Left forelimb (tissue), 1 donor: ENCODE measurements around the gene CACNA2D3.
"Not testable (repeated sequence)": the region's sequence is repeated elsewhere in the genome, so short reads cannot be mapped to it uniquely, and the experiment has no call there.

Experiments used
- DNase-seq: peaks from one replicate; pipeline ENCODE4 v3.0.0-alpha.2; 2018; ENCODE audit warnings: low spot score

CACNA2D3 gene

GRCh38 chr3:55078876-55079275 is 956.5 kb downstream of the CACNA2D3 start:
- no peak for DNase-seq

- DNase-seq, result no peak
Measured at GRCh38 chr3:55085231-55085630, 962.9 kb downstream of the CACNA2D3 start.

GRCh38 chr3:55089211-55089610 is 966.9 kb downstream of the CACNA2D3 start:
- no peak for DNase-seq

- no peak for DNase-seq
Measured at GRCh38 chr3:55090291-55090690, 967.9 kb downstream of the CACNA2D3 start.

- DNase-seq, result no peak
Measured at GRCh38 chr3:55090746-55091145, 968.4 kb downstream of the CACNA2D3 start.

- no peak for DNase-seq
Measured at GRCh38 chr3:55091381-55092225, 969.3 kb downstream of the CACNA2D3 start.

GRCh38 chr3:55094676-55095075 is 972.3 kb downstream of the CACNA2D3 start:
- no peak for DNase-seq

- no peak for DNase-seq
Measured at GRCh38 chr3:55097441-55097840, 975.1 kb downstream of the CACNA2D3 start.

- DNase-seq, result no peak
Measured at GRCh38 chr3:55105647-55106046, 983.3 kb downstream of the CACNA2D3 start.

- no peak for DNase-seq
Measured at GRCh38 chr3:55107187-55107586, 984.8 kb downstream of the CACNA2D3 start.

- DNase-seq, result not testable (repeated sequence)
Measured at GRCh38 chr3:55111906-55112305, 989.6 kb downstream of the CACNA2D3 start.

- no peak for DNase-seq
Measured at GRCh38 chr3:55118451-55118850, 996.1 kb downstream of the CACNA2D3 start.

- no peak for DNase-seq
Measured at GRCh38 chr3:55119268-55119667, 996.9 kb downstream of the CACNA2D3 start.

GRCh38 chr3:55122312-55122711 is 1000.0 kb downstream of the CACNA2D3 start:
- no peak for DNase-seq
